Suprapubic skin (tissue), 4 donors: ENCODE measurements around the gene PIN1.

ENCODE experiments used
- EP300 ChIP-seq: sonication (generic); formaldehyde crosslinking; IDR thresholded peaks from one replicate; pipeline ENCODE4 v1.6.1; 2017; ENCODE audit warnings: antibody characterized with exemption
- POLR2AphosphoS5 ChIP-seq, 3 donors: sonication (generic); formaldehyde crosslinking; IDR thresholded peaks; one replicate each; pipeline ENCODE4 v1.6.1; 2017; ENCODE audit warnings: antibody characterized with exemption in 3 of 3
- TF ChIP-seq, protein P1 (sequence below), 2 donors: fragments of 200-600 bp in 1 of 2; fragments of 450-650 bp in 1 of 2; sonication (generic) in 1 of 2; IDR thresholded peaks; one replicate each; pipeline ENCODE4 v1.5.1; 2016 to 2019; ENCODE audit warnings: antibody characterized with exemption in 2 of 2, mild to moderate bottlenecking in 1 of 2, moderate library complexity in 1 of 2

DNA sequence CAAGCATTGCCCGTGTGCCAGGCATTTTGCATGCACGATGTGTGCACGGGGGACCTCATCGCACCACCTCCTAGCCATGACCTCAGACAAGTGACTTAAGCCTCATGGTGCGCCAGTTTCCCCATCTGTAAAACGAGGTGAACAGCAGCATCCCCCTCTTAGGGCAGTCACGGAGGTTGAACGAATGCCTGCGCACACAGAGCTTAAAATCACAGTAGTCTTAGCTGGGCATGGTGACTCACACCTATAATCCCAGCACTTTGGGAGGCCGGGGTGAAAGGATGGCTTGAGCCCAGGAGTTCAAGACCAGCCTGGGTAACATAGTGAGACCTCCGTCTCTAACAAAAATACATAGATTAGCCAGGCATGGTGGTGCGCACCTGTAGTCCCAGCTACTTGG is 48.6 kb downstream of the PIN1 start:
- TF ChIP-seq, protein P1, sequence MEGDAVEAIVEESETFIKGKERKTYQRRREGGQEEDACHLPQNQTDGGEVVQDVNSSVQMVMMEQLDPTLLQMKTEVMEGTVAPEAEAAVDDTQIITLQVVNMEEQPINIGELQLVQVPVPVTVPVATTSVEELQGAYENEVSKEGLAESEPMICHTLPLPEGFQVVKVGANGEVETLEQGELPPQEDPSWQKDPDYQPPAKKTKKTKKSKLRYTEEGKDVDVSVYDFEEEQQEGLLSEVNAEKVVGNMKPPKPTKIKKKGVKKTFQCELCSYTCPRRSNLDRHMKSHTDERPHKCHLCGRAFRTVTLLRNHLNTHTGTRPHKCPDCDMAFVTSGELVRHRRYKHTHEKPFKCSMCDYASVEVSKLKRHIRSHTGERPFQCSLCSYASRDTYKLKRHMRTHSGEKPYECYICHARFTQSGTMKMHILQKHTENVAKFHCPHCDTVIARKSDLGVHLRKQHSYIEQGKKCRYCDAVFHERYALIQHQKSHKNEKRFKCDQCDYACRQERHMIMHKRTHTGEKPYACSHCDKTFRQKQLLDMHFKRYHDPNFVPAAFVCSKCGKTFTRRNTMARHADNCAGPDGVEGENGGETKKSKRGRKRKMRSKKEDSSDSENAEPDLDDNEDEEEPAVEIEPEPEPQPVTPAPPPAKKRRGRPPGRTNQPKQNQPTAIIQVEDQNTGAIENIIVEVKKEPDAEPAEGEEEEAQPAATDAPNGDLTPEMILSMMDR (IDR thresholded peaks at IDR 0.05): no peak
- TF ChIP-seq EP300: no peak
- no peak for TF ChIP-seq POLR2AphosphoS5 (IDR thresholded peaks at IDR 0.05)
